Caco-2 (cell line): ENCODE results near the gene GOLM1. TPM values are rescaled to one million over a fixed set of nuclear protein-coding genes. Genes with fewer than 3 reads are reported as not detected.

Experiments used
- BruUV-seq: library from RNA; stranded (reverse); fragments of 400-500 nt; replicated peaks from 2 replicates; lab custom pipeline; 2021; lab: Mats Ljungman, UMichigan
- CTCF ChIA-PET: fragments of 300-600 bp; sonication (Branson Sonifier 250); formaldehyde crosslinking; loops from one replicate; lab custom pipeline; 2022; ENCODE audit warnings: antibody characterized with exemption; lab: Charles Lee
- POLR2A ChIA-PET: fragments of 300-600 bp; sonication (Branson Sonifier 250); formaldehyde crosslinking; loops from one replicate; lab custom pipeline; 2022; ENCODE audit warnings: antibody characterized with exemption; lab: Charles Lee
- DNase-seq, 2 experiments: peaks; one replicate each; pipeline versions ENCODE4 v3.0.0 to v3.0.0-alpha.2; 2020 to 2022
- H3K27me3 ChIP-seq: replicated peaks from 2 replicates; pipeline ENCODE4 v1.6.0; 2011; ENCODE audit warnings: low read length; ENCODE audit not compliant: control insufficient read depth, insufficient read depth
- H3K36me3 ChIP-seq: 2 replicates; pipeline ENCODE4 v1.5.1; 2011; ENCODE audit warnings: low read length; ENCODE audit not compliant: control insufficient read depth, insufficient read depth
- H3K4me1 ChIP-seq: fragments of 250-450 bp; sonication (Bioruptor Pico); 2 replicates; pipeline ENCODE4 v1.5.1; 2020; ENCODE audit warnings: mild to moderate bottlenecking
- H3K4me3 ChIP-seq: 2 replicates; pipeline ENCODE4 v1.5.1; 2011; ENCODE audit warnings: low read depth, mild to moderate bottlenecking, control low read depth, low read length
- H3K9me3 ChIP-seq: fragments of 250-450 bp; sonication (Bioruptor Pico); 2 replicates; pipeline ENCODE4 v1.5.1; 2020; ENCODE audit warnings: mild to moderate bottlenecking, moderate library complexity
- H3K27ac Mint-ChIP-seq: one replicate; pipeline ENCODE4 v1.8.0; 2022; ENCODE audit warnings: mixed read lengths; ENCODE audit not compliant: unreplicated experiment
- H3K27me3 Mint-ChIP-seq: one replicate; pipeline ENCODE4 v1.8.0; 2022; ENCODE audit warnings: mixed read lengths; ENCODE audit not compliant: insufficient read depth, unreplicated experiment
- H3K36me3 Mint-ChIP-seq: one replicate; pipeline ENCODE4 v1.8.0; 2022; ENCODE audit warnings: mild to moderate bottlenecking, mixed read lengths; ENCODE audit not compliant: insufficient read depth, unreplicated experiment
- H3K4me1 Mint-ChIP-seq: one replicate; pipeline ENCODE4 v1.8.0; 2022; ENCODE audit warnings: low read depth, mixed read lengths; ENCODE audit not compliant: unreplicated experiment
- H3K4me3 Mint-ChIP-seq: one replicate; pipeline ENCODE4 v1.8.0; 2022; ENCODE audit warnings: mild to moderate bottlenecking, moderate library complexity, mixed read lengths; ENCODE audit not compliant: unreplicated experiment
- H3K9me3 Mint-ChIP-seq: one replicate; pipeline ENCODE4 v1.8.0; 2022; ENCODE audit warnings: mixed read lengths; ENCODE audit not compliant: unreplicated experiment
- intact Hi-C: fragments of 100-400 bp; cut with micrococcal nuclease; formaldehyde crosslinking; loops from one replicate; pipeline ENCODE4 v1.10.0; 2022; ENCODE audit not compliant: unreplicated experiment
- total RNA-seq: library from RNA; stranded (reverse); gene quantifications from 2 replicates; pipeline ENCODE4 v1.2.3, GENCODE V29; 2022
- TF ChIP-seq, protein P1 (sequence below), 2 experiments: fragments of 200-600 bp in 1 of 2; IDR thresholded peaks; 1 replicate in 1 of 2; 2 replicates in 1 of 2; pipeline versions ENCODE4 v1.5.1 to v1.8.0; 2011 to 2022; ENCODE audit warnings: antibody characterized with exemption in 1 of 2, control low read depth in 1 of 2, inconsistent platforms in 1 of 2, low read depth in 1 of 2, low read length in 1 of 2, mild to moderate bottlenecking in 1 of 2, moderate library complexity in 1 of 2; ENCODE audit not compliant: insufficient read depth in 1 of 2, severe bottlenecking in 1 of 2, unreplicated experiment in 1 of 2

The GOLM1 gene
- total RNA-seq, 1 experiment from 2014 or later = 53.6 TPM

DNA sequence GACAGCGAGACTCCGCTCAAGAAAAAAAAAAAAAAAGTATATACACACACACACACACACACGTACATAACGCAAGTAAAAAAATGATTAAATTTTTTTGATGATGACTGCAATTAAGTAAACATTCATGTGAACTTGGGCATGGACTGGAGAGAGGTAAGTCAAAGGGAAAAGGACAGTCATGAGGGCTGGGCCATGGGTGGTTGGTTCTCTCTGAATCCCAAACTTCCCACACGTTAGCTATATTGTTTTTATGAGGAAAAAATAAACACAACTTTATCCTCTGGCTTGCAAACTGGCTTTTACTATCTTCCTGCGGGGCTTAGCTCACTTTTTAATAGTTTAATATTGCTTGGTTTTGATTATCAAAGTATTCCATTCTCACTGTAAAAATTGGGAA lies 53.7 kb downstream of the GOLM1 start:
- ChIA-PET POLR2A (no interaction called here), CTCF (no interaction called here)
- Mint-ChIP-seq H3K27ac (no peak overlapping the region), H3K9me3 (no peaks in the 10 kb centered on the region), H3K4me3 (no peak overlapping the region), H3K36me3 (no peaks in the 10 kb centered on the region), H3K27me3 (no peaks in the 10 kb centered on the region), H3K4me1 (no peaks in the 10 kb centered on the region)
- Histone ChIP-seq H3K4me1 (no peaks in the 10 kb centered on the region), H3K36me3 (no peaks in the 10 kb centered on the region; the same call in 1 of the 2 replicates), H3K9me3 (no peaks in the 10 kb centered on the region), H3K4me3 (no peak overlapping the region), H3K27me3 (no peaks in the 10 kb centered on the region)
- TF ChIP-seq, protein P1, sequence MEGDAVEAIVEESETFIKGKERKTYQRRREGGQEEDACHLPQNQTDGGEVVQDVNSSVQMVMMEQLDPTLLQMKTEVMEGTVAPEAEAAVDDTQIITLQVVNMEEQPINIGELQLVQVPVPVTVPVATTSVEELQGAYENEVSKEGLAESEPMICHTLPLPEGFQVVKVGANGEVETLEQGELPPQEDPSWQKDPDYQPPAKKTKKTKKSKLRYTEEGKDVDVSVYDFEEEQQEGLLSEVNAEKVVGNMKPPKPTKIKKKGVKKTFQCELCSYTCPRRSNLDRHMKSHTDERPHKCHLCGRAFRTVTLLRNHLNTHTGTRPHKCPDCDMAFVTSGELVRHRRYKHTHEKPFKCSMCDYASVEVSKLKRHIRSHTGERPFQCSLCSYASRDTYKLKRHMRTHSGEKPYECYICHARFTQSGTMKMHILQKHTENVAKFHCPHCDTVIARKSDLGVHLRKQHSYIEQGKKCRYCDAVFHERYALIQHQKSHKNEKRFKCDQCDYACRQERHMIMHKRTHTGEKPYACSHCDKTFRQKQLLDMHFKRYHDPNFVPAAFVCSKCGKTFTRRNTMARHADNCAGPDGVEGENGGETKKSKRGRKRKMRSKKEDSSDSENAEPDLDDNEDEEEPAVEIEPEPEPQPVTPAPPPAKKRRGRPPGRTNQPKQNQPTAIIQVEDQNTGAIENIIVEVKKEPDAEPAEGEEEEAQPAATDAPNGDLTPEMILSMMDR (IDR thresholded peaks at IDR 0.05; ENCODE audit: insufficient read depth in 1 of 2, low read depth in 1 of 2, low read length in 1 of 2, severe bottlenecking in 1 of 2, unreplicated experiment in 1 of 2) = no peak
- intact Hi-C loops = no loop called here
- no peak for DNase-seq
- no TSS peak for BruUV-seq

DNA sequence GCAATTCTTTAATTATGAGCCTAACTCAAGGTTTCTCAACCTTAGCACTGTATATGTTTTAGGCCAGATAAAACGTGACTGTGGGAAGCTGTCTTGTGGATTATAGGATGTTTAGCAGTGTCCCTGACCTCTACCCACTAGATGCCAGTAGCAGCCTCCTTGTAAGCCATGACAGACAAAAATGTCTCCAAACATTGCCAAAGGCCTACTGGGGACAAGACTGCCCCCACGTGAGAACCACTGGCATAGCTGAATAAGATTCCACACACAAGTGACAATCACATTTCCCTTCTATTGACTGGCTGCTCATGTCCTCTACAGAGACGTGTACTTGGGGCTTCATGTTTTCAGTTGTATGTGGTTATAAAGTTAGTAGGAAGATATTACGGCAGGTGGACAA lies 55.4 kb downstream of the GOLM1 start:
- Mint-ChIP-seq H3K9me3 (no peaks in the 10 kb centered on the region), H3K4me1 (no peaks in the 10 kb centered on the region), H3K4me3 (no peak overlapping the region), H3K36me3 (no peaks in the 10 kb centered on the region), H3K27ac (no peak overlapping the region), H3K27me3 (no peaks in the 10 kb centered on the region)
- TF ChIP-seq, protein P1 (IDR thresholded peaks at IDR 0.05; ENCODE audit: insufficient read depth in 1 of 2, low read depth in 1 of 2, low read length in 1 of 2, severe bottlenecking in 1 of 2, unreplicated experiment in 1 of 2) = no peak
- Histone ChIP-seq H3K4me3 (no peak overlapping the region), H3K36me3 (no peaks in the 10 kb centered on the region; the same call in 1 of the 2 replicates), H3K4me1 (no peaks in the 10 kb centered on the region), H3K27me3 (no peaks in the 10 kb centered on the region), H3K9me3 (no peaks in the 10 kb centered on the region)
- intact Hi-C loops = no loop called here
- DNase-seq = no peak
- POLR2A ChIA-PET = no interaction called here
- no TSS peak for BruUV-seq
- CTCF ChIA-PET = no interaction called here

DNA sequence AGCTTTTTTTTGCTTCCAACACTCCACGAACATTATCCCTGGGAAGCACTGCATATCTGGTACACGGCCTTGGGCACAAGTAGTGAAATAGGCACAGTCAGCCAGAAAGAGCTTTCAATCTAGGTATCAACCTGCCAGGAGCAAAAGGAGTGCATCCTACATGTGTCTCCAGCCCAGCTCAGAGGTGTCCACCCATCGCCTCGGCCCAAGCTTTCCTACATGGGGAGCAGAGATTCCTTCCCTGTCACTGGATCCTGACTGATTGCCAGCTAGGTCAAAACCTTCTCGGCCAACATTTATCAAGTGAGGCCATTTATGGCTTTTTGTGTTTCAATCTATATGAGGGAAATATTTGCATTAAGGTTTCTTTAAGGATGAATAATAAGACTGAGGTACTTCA lies 55.8 kb downstream of the GOLM1 start:
- ChIA-PET CTCF (no interaction called here), POLR2A (no interaction called here)
- Mint-ChIP-seq H3K27ac (no peak overlapping the region), H3K27me3 (no peaks in the 10 kb centered on the region), H3K36me3 (no peaks in the 10 kb centered on the region), H3K4me1 (no peaks in the 10 kb centered on the region), H3K4me3 (no peak overlapping the region), H3K9me3 (no peaks in the 10 kb centered on the region)
- no TSS peak for BruUV-seq
- intact Hi-C loops = no loop called here
- H3K4me1 ChIP-seq = no peaks in the 10 kb centered on the region
- H3K4me3 ChIP-seq = no peak overlapping the region
- H3K27me3 ChIP-seq = no peaks in the 10 kb centered on the region
- no peaks in the 10 kb centered on the region; the same call in 1 of the 2 replicates for H3K36me3 ChIP-seq
- TF ChIP-seq, protein P1 (IDR thresholded peaks at IDR 0.05; ENCODE audit: insufficient read depth in 1 of 2, low read depth in 1 of 2, low read length in 1 of 2, severe bottlenecking in 1 of 2, unreplicated experiment in 1 of 2) = no peak
- H3K9me3 ChIP-seq = no peaks in the 10 kb centered on the region
- no peak for DNase-seq
